Raji (cell line): ENCODE data around the gene KLHL22.

Experiments used
- POLR2A ChIP-seq: IDR thresholded peaks from 2 replicates; pipeline ENCODE4 v1.6.1; 2011; ENCODE audit warnings: low read depth, low read length, control low read depth; ENCODE audit not compliant: insufficient read depth

The KLHL22 gene

DNA sequence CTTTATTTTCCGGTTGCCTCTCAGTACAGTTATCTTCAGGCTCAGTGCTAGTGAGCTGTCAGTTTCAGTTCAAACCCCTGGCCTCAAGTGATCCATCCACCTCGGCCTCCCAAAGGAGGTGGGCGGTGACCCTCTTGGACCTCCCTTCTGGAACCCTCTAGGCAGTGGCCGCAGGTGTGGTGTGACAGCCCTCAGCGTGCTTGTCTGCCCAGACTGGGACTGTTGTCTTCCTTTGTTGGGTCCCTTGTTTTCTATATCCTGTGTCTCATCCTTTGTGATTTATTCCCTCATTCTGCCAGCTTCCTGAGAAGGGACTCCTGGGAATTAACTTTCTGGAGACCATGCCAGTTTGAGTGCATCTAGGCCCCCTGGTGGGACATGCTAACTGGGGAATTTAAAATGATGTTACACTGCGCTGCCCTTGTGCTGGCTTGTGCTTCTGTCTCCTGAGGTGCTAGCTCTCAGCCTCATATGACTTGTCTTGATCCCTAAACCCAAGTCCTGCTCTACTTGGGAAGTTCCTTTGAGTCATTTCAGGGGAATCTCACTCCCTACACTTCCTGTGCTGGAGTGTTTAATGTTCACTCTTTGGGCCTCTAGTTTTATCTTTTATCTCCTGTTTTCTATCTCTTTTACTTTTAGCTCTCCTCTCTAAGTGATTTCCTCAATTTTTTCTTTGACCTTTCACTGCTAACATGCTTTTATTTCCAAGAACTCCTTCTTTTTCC lies 31.2 kb upstream of the KLHL22 start:
- no peak for TF ChIP-seq POLR2A

DNA sequence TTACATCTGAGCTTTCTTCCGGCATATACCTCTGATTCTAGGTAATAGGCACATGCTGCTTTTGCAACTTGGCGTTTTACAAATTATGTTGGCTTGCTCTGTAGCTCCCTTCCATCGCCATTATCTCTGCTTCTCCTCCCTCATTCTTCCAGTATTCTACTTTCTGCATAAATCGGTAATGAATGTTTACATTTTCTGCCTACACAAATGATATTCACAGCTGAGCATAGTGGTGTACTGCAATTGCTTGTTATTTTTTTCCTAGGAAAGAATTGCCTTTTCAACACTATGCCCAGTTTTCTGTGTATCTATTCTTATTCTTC lies 30.7 kb upstream of the KLHL22 start:
- no peak for TF ChIP-seq POLR2A

DNA sequence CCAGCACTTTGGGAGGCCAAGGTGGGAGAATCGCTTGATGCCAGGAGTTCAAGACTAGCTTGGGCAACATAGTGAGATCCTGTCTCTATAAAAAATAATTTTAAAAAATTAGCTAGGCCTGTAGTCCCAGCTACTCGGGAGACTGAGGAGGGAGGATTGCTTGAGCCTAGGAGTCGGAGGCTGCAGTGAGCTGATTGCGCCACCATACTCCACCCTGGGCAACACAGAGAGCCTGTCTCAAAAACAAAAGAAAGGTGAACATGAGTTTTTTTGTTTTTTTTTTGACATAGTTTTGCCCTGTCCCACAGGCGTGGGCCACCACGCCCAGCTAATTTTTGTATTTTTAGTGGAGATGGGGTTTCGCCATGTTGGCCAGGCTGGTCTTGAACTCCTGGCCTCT lies 29.5 kb upstream of the KLHL22 start:
- TF ChIP-seq POLR2A = no peak

DNA sequence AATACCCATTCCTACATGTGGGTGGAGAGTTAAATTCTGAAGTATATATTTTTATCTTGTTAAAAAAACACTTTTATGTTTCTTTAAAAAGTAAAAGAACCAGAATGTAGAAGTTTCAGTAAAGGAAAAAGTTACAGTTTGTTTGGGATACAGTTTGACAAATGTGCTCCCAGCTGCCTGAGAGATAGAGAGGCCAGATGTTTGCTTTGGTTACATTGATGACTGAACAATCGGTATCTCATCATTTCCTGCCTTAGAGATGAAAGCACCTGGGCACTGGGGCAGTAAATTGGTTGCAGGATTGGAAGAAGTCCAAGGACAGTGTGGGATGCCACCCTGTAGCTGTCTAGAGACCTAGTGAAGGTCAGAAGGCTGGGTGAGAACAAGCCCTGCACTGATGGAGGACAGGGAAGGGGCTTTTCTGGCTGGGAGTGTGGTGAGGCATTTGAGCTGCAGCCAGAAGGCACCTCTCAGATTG lies 28.4 kb upstream of the KLHL22 start:
- TF ChIP-seq POLR2A = no peak

DNA sequence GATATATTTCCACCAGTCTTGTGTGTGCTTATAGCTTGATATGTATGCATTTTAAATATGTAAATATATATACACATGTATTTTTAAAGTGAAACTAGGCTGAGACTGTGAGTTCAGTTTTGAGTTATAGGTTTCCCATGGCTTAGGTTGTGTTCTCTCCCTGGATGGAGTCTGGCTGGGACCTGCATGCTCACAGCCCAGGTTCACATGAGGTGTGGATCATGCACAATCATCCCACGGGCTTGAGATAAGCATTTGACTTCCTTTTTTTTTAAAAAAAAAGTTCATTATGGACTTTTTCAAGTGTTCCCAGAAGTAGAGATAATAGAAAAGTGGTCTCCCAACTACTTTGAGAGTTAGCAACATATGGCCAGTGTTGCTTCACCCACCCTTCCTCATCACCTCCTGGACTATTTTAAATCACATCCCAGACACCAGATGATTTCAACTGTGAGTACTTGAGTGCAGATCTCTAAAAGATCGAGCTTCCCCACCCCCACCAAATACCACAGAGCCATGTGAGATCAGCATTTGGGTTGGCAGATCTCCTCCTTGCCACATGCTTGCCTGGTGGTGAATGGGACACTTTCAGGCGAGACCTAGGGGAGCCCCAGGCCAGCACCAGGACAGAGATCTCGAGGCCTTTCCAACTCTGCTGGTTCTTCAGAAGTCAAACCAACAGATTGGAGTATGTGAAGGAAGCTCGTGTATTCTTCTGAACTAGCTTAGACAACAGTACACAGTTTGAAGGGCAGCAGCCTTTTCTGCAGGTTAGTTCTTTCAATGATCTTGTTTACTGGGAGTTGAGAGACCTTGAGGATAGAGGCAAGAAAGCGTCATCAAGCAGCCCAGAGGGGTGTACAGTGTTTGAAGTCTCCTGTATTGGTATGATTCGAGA lies 27.7 kb upstream of the KLHL22 start:
- TF ChIP-seq POLR2A = no peak

- no peak for TF ChIP-seq POLR2A
These were observed 26.8 kb upstream of the KLHL22 start for GRCh38 chr22:20522134-20523004.

GRCh38 chr22:20520093-20520511 lies 24.5 kb upstream of the KLHL22 start:
- TF ChIP-seq POLR2A = no peak

DNA sequence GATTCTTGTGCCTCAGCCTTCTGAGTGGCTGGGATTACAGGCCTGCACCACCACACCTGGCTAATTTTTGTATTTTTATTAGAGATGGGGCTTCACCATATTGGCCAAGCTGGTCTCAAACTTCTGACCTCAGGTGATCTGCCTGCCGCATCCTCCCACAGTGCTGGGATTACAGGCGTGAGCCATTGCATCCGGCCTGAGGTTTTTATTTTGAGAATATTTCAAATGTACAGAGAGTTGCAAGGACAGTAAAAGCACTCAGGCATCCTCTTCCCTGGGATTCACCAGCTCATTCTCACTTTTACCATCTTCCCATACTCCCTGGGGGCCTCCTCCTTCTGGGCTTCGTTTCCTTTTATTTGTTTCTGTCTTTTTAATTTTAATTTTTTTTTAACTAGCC lies 24.0 kb upstream of the KLHL22 start:
- no peak for TF ChIP-seq POLR2A

DNA sequence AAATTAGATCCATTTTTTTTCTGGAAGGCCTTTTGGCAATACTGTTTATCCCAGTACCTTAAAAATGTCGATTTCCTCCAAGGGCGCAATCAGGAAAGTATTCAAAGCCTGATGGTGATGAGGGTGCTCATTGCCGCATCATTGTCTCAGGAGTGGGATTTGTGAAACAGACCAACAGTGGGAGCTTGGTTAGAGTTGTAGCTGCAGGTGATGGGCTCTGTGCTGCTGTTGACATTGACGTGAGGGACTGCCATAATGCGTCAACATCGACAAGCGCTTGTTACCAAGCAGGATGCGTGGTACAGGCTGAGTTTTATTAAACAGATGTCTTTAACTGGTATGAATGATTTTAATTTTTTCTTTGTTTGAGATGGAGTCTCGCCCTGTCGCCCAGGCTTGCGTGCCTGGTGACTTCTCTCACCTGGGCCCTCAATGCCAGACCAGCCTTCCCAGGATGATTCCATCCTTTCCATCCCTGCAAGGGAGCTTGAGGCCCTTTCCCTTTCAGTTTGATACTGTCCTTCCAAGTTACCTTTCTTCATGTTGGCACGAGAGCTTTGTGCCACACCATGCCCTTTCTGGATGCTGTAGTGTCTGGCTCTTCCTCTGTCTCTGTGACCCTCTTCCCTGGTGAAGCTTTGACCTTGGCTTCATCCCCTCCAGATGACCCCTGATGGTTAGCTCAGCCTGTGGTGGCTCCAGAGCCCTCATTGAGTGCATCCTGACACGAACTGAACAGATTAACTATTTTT lies 22.4 kb upstream of the KLHL22 start:
- no peak for TF ChIP-seq POLR2A

- no peak for TF ChIP-seq POLR2A
These were observed 21.8 kb upstream of the KLHL22 start for GRCh38 chr22:20517422-20517821.

DNA sequence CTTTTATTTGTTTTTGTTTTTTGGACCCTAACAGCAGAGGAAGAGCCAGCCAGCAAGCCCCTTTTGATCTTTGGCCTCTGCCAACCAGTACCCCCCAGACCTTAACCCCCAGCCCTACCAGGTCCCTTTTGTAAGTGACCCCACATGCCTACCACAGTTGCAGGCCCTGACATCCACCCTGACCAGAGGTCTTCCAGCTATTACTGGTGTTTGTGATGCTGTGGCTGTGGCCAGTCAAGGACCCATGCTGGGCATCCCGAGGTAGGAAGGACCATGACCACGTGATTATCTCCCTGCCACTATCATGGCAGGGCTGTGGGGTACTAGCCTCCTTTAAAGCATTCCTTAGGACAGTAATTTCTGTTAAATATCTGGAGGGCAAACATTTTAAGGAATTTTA lies 20.8 kb upstream of the KLHL22 start:
- TF ChIP-seq POLR2A = no peak

DNA sequence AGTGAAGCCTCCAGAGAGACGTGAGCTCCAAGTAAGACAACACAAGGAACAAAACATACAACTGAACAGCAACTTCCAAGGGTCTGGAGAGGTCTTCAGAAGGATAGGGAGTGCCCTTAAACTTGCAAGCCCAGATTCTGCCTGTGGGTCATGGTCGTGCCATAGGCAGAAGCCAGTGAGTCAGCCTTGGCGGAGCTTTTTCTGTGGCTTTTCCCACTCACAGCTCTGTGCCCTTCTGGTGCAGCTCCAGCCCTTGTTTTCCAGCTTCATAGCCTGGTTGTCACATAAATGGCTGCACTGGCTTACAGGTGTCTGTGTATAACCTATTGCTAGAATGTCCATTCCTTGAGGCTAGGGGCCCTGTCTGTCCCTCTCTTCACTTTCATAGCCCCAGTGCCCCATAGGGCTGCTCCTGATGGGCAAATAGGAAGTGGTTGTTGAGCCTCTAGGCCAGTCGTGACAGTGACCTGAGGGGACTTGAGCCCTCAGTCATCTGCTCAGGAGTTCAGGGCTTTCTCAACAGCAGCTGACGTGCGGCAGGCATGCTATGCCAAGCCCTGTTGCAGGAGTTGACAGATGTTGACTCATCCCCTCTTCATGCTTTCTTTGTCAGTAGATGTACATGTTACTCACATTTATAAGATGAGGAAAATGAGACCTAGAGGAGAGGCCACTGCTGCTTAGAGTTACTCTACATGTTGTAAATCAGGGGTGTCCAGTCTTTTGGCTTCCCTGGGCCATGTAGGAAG lies 19.2 kb upstream of the KLHL22 start:
- no peak for TF ChIP-seq POLR2A

DNA sequence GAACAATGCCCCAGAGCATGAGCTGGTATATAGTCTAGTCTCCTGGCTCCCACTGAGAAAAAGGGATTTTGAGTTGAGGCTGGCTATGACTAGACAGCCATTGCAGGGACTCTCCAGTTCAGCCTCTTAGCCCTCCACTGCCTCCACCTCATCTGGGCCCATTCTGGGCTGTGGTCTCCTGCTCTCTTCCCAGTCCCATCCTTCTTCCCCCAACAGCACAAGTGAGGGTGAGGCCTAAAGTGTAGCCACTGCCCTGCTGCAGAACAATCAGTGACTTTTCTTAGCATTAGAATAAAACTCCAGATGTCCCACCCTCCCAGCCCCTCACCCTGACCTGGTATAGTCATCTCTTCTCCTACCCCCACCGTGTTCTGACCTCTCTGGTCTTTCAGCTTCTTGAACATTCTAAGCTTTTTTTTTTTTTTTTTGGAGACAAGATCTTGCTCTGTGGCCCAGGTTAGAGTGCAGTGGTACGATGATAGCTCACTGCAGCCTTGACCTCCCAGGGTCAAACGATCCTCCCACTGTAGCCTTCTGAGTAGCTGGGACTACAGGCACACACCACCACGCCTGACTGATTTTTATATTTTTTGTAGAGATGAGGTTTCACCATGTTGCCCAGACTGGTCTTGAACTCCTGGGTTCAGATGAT lies 16.1 kb upstream of the KLHL22 start:
- no peak for TF ChIP-seq POLR2A
